Activated T-cell treated with anti-CD3 and anti-CD28 coated beads for 4 hours (primary cell): ENCODE measurements around the gene MYMX.
A peak's percentile ranks its signal among the peaks of the same experiment; 100 is the strongest.
"Not testable (repeated sequence)": the region's sequence is repeated elsewhere in the genome, so short reads cannot be mapped to it uniquely, and the experiment has no call there.

Source experiments
- DNase-seq: peaks from one replicate; pipeline ENCODE4 v3.0.0-alpha.2; 2020

MYMX gene

DNA sequence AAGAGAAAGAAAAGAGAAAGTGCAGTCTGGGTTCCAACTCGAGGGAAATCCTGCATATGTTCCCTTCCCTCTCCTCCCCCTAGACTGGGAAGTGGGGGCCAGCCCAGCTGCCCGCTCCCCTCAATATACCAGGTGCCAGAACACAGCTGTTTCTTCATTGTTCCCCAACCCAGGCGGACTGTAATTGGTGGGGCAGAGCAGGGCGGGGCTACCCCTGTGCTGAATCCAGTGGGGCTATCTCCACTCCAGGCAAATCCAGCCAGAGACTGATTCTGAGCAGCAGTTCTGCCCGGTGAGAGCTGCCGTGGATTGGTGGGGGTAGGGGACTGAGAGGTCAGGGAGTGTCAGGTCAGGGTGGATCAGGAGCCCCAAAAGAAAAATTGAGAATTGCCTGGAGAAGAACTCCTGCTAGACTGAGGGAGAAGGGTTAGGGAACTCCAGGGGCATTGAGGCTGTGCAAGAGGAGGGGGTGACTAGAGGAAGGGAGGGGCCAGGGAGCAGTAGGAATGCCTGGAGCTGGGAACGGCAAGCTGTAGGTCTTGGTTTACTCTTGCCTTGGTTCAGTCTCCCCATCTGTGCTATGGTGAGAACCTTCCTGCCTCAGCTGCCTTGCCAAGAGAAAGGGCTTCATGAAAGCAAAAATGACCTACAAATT, at the start of gene MYMX:
MYMX (plus strand) TSS at position 250 of the 655 bp plus-strand sequence. CDS start 546 bp downstream, outside the sequence.
- no peak for DNase-seq

DNA sequence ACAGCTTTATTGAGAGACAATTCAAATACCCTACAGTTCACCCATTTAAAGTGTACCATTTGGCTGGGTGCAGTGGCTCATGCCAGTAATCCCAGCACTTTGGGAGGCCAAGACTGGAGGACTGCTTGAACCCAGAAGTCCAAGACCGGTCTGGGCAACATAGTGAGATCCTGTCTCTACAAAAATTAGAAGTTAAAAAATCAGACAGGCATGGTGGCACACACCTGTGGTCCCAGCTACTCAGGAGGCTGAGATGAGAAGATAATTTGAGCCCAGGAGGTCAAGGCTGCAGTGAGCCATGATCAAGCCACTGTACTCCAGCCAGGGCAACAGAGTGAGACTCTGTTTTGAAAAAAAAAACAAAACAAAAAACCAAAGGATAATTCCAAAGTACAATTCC, 49.2 kb upstream of the MYMX start:
- DNase-seq: no peak

DNA sequence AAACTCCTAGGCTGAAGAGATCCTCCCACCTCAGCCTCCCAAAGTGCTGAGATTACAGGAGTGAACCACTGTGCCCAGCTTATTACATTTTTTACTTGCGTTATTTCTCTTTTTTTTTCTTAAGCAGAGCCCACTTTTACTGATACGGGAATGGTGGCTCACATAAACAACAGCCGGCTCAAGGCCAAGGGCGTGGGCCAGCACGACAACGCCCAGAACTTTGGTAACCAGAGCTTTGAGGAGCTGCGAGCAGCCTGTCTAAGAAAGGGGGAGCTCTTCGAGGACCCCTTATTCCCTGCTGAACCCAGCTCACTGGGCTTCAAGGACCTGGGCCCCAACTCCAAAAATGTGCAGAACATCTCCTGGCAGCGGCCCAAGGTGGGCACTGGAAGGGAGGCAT, 47.6 kb upstream of the MYMX start:
- DNase-seq: no peak

DNA sequence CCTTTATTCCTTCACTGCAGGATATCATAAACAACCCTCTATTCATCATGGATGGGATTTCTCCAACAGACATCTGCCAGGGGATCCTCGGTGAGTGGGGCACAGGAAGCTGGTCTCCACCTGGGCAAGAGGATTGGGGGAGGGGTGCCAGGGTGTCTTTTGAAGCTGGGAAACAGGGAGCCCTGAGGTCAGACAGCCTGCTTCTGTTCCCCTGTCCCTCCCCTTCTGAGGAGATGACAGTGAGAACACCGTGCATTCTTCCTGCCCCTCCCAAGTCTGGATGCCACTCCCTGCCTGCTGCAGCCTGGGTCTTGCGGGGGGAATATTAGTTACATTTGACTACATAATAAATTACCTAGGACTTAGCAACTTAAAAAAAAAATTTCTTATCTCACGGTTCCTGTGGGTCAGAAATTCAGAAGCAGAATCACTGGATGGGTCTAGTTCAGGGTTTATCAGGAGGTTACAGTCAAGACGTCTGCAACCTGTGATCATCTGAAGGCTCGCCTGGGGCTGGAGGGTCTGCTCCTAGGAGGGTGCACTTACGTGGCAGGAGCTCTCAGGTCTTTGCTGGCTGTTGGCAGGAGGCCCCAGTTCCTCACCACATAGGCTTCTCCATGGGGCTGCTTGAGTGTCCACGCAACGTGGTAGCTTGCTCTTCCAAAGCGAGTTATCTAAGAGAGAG, 46.7 kb upstream of the MYMX start:
- no peak for DNase-seq

DNA sequence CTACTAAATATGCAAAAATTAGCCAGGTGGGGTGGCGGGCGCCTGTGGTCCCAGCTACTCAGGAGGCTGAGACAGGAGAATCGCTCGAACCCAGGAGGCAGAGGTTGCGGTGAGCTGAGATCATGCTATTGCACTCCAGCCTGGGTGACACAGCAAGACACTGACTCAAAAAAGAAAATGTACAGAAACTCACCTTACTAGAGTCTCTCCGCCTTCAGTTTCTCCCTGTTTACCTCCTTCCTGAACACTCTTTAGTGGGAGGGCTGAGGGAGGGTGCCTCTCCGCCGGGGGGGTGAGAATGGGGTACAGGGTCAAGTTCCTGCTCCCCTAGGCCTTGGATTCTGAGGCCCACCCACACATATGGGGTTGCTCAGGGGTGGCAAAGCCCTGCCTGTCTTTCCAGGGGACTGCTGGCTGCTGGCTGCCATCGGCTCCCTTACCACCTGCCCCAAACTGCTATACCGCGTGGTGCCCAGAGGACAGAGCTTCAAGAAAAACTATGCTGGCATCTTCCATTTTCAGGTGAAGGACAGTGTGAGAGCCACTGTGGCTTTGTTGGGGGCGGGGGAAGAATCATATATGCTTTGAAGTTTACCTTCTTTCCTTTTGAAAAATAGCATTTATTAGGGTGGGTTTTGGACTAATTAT, 44.7 kb upstream of the MYMX start:
- DNase-seq: no peak

DNA sequence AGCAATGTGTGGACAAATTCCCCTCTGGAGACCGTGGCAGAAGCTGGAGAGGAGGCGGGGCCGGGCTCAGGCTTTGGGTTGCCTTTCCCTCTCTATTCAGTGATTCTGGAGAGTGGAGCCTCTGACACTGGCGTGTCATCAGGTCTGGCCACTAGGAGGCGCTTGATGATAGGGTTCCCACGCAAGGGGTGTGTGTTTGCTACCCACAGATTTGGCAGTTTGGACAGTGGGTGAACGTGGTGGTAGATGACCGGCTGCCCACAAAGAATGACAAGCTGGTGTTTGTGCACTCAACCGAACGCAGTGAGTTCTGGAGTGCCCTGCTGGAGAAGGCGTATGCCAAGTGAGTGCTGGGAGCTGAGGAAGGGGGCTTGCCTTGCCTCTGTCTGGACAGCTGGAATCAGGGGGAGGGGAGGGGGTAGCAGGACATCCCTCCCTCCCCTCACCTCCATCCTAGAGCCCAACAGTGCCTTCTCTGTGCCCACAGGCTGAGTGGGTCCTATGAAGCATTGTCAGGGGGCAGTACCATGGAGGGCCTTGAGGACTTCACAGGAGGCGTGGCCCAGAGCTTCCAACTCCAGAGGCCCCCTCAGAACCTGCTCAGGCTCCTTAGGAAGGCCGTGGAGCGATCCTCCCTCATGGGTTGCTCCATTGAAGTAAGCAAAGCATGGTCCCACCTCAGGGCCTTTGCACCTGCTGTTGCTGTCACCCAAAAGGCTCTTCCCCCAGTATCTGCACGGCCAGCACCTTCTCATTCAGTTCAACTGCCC, 43.8 kb upstream of the MYMX start:
- peak; percentile 71 for DNase-seq

DNA sequence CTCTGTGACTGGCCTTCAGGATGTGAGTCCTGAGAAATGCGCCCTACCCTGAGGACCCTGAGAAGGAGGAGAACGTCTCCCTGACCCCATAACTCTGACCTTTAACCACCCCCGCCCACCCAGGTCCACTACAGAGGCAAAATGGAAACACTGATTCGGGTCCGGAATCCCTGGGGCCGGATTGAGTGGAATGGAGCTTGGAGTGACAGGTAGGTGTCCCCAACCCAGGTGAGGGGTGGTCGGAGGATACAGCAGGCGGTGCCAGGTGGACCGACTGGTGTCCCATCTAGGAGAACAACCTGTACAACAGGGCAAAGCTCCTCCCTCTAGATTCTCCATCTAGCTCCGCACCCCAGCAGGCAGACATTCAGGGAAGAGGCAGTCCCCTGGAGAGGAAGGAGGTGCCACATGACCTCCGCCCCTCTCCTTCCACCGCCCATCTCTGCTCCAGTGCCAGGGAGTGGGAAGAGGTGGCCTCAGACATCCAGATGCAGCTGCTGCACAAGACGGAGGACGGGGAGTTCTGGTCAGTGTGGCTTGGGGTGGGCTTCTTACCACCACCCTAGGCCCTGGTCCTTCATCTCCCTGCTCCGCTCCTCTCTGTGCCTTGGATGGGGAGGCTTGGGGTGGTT, 40.5 kb upstream of the MYMX start:
- no peak for DNase-seq

DNA sequence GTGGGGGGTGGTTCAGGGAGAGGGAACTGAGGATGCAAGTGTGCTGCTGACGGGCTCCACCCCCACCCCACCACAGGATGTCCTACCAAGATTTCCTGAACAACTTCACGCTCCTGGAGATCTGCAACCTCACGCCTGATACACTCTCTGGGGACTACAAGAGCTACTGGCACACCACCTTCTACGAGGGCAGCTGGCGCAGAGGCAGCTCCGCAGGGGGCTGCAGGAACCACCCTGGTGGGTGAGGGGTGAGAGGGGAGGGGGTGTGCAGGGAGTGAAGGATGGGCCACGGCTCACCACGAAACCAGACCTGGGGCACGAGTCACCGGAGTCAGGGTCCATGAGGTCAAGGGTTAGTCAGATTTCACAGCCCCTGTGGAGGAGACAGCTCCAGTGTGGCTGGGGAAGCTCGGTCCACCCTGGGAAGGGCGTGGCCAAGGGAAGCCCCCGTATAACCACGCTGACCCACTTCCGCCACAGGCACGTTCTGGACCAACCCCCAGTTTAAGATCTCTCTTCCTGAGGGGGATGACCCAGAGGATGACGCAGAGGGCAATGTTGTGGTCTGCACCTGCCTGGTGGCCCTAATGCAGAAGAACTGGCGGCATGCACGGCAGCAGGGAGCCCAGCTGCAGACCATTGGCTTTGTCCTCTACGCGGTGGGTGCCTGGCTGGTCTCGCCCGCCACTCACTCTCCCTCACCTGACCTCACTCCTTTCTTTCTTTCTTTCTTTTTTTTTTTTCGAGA, 39.8 kb upstream of the MYMX start:
- DNase-seq: no peak

DNA sequence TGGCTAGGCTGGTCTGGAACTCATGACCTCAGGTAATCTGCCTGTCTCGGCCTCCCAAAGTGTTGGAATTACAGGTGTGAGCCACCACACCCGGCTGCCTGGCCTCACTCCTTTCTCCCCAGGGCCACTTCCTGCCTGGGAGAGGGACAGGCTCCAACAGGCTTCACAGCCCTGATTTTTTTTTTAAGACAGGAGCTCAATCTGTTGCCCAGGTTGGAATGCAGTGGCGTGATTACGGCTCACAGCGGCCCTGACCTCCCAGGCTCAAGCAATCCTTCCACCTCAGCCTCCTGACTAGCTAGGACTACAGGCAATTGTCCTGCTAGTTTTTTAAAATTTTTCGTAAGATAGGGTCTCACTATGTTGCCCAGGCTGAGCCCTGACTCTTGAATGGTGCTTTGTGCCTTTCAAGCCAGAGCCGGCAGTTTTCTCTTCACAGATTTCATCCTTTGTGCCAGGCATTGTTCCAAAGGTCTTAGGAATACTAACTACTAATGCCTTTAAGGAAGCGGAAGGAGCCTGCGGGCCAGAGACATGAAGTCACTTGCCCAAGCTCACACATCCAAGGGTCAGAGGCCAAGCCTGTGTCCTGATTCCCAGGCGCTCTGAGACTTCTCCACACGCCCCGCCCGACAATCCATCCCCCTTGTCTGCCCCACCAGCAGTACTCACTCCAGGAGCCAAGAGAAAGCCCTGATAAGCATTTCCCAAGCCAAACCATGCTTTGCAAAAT, 38.9 kb upstream of the MYMX start:
- no peak for DNase-seq

DNA sequence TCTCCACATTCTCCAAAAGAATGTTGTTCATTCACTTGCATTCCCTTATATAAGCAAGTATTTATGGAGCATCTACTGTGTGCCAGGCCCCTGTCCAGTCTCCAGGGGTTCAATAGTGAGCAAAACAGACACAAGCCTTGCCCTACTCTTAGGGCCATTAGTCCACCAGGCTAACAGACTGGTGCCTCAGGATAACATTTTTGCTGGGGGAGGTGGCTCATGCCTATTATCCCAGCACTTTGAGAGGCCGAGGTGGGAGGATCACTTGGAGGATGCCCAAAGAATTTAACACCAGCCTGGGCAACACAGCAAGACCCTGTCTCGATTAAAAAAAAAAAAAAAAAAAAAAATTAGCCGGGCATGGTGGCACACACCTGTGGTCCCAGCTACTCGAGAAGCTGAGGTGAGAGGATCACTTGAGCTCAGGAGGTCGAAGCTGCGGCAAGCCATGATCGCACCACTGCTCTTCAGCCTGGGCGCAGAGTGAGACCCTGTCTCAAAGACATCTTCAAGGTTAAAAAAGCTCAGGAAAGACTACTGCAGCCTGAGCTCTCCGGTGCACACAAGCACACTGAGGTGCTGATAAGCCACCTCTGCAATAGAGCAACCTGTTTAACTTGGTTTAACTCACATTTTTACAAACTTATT, 38.2 kb upstream of the MYMX start:
- DNase-seq: no peak

DNA sequence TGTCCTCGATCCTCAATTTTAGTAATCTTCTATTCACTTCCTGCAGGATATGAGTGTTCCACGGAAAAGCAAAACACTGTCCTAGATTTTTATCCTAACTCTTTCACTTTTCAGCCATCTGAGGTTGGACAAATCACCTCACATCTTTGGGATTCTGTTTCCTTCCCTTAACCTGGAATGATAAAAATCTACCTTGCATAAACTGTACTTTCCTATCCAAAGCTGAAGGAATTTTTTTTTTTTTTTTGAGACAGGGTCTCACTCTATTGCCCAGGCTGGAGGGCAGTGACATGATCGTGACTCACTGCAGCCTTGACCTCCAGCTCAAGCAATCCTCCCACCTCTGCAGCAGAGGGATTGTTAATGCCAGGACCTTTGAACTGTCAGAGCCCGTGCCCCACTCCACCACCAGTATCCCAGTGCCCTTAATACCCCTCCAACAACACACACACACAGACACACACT, 37.6 kb upstream of the MYMX start:
- DNase-seq: no peak

DNA sequence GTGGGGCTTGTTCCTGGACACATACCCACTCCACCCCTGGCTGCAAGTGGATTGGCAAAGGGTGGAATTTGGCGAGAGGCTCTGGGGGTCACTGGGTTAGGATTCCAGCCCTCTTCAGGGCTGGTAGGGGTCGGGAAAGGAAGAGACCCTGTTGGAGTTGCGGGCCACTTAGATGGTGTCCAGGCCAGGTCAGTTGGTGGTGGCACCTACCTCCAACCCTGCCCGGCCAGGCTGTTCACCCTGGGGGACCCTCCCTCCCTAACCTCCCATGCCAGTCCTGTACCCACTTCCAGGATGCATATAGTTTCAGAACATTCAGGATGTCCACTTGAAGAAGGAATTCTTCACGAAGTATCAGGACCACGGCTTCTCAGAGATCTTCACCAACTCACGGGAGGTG, 37.1 kb upstream of the MYMX start:
- no peak for DNase-seq

DNA sequence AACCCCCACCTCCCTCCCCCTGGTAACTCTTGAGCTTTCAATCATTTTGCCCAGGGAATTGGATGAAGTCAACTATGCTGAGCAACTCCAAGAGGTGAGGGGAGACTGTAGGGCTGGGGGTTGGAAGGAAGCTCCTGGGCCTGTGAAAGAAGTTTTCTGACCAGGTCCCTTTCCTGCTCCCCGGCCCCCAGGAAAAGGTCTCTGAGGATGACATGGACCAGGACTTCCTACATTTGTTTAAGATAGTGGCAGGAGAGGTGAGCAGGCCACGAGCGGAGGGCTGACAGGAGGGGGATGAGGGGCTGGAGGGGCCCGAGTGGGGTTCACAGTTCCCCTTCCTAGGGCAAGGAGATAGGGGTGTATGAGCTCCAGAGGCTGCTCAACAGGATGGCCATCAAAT, 36.3 kb upstream of the MYMX start:
- no peak for DNase-seq

DNA sequence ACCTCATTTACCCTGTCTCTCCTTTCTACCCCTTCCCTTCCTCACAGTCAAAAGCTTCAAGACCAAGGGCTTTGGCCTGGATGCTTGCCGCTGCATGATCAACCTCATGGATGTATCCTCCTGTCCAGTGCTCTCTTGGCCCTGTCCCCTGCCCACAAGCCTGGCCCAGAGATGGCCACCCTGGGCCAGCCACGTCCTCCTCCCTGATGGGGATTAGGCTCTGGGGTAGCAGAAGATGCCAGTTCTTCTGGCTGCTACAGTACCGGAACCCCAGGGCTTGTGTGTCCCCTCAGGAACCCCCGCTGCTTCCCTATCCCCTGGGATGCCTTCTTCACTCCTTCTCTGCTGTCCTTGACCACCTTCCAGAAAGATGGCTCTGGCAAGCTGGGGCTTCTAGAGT, 35.8 kb upstream of the MYMX start:
- DNase-seq: no peak

DNA sequence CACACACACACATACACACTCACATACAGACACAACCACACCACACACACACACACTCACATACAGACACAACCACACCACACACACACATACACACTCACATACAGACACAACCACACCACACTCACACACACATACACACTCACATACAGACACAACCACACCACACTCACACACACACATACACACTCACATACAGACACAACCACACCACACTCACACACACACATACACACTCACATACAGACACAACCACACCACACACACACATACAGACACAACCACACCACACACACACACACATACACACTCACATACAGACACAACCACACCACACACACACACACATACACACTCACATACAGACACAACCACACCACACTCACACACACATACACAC, 34.9 kb upstream of the MYMX start:
- not testable (repeated sequence) for DNase-seq

DNA sequence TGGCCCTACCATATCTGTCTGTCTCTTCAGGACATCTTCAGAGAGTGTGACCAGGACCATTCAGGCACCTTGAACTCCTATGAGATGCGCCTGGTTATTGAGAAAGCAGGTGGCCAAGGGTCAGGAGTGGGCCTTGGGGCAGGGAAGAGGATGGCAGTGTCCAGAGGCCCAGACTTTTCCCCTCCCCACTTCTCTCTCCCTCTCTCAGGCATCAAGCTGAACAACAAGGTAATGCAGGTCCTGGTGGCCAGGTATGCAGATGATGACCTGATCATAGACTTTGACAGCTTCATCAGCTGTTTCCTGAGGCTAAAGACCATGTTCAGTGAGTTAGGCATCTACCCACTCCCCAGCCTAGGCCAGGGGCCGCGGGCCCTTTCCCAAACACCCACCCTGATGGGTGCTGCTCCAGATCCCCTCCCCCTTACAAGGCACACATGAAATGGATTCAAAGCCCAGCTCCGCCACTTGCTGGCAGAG, 33.8 kb upstream of the MYMX start:
- DNase-seq: no peak

DNA sequence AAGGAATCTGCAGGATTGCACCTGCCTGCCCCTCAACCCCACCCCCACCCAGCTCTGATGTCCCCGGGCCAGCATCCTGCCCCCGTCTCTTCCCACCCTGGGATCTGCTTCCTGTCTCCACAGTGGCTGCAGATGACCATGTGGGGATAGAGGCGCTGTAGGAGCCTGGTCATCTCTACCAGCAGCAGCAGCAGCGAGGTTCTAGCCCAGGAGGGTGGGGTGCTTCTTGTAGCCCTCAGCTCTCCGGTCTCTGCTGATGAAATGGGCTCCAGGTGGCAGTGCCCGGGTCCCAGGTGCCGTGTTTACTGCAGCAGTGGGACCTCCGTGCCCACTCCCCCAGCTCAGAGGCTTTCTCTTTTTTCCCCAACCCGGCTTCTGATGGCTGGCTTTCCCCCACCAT, 32.9 kb upstream of the MYMX start:
- DNase-seq: no peak

DNA sequence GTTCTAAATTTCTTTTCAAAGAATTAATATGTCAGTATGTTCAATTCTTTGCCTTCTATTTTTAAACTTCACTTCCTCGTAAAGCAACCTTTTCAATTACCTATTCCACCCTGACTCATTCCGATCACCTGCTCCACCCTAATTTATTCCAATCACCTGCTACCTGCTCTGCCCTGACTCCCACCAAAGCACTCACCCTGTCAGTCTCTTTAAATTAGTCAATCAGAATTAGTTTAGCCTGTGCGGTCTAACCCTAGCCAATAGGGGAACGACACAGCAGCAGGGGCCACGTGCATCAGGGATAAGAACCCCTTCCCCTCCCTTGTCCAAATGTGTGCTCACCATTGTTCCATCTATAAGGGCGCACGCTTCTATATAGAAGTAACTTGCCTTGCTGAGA, 31.4 kb upstream of the MYMX start:
- not testable (repeated sequence) for DNase-seq

DNA sequence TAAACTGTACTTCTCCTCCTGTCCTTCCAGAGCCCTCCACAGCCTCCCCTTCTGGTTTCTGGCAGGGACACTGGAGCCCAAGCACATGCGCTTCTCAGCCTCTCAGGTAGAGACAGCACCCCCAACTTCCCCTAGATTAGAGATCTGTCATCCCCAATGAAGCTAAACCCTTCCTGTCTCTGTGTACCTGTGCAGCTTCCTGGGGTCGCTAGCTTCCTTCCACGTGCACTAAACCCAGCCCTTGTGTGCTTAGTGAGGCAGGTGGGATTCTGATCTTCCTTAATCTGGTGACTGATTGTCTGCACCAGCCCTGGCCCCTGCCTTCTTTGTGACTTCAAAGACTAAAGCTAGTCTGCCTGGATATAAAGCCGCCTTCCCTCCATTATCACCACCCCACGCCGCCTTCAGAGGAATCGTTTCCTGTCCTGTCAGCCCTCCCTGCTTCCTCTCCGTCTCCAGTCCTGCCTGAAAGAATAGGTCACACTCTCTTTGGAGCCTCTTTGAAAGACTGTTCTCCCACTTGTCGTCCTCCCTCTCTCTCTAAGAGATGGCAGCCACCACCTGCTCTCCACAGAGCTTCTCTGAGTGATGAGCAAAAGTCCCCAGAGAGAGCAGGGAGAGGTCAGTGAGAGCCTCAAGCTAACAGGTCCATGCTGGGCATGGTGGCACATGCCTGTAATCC, 30.6 kb upstream of the MYMX start:
- no peak for DNase-seq

DNA sequence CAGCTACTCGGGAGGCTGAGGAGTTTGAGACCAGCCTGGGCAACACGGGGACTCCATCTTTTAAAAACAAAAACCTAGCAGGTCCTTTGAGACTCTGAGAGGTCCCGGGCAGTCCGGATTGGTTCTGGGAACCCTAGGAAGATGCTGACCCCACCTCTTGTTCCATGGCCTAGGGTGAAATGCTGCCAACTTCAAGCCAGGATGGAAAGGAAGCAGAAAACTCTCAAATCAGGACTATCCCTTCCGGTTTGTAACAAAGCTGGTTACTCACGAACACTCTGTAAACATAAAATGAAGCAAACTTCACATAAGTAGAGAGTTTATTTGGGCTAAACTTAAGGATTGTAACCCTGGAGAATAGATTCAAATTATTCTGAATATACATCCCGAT, 30.1 kb upstream of the MYMX start:
- no peak for DNase-seq
